ENCODE results near the gene NPAS3. TPM values are rescaled to one million over a fixed set of nuclear protein-coding genes. Genes with fewer than 3 reads are reported as not detected.

NPAS3 gene
- total RNA-seq, 4 donors from 2014 or later: 0.13 to 1.1 (median 0.47) TPM; not detected in 1

- intact Hi-C loops (cut with DNase I): no loop called here
- H3K27ac ChIP-seq: no peak overlapping the region
- no peak overlapping the region for H3K4me3 ChIP-seq
- TF ChIP-seq POLR2A (IDR thresholded peaks at IDR 0.05): no peak
- no peak for TF ChIP-seq CTCF (IDR thresholded peaks at IDR 0.05)
- no peaks in the 10 kb centered on the region for H3K27me3 ChIP-seq
- no peaks in the 10 kb centered on the region for H3K4me1 ChIP-seq
- 75 to 88% methylated on average over 3 of the region's 3 CpGs for WGBS, 2 donors
- H3K9me3 ChIP-seq: no peaks in the 10 kb centered on the region
- no peaks in the 10 kb centered on the region for H3K36me3 ChIP-seq
- DNase-seq: no peak
Observed at GRCh38 chr14:33736299-33736825, 797.7 kb downstream of the NPAS3 start.

- TF ChIP-seq POLR2A (IDR thresholded peaks at IDR 0.05): no peak
- H3K36me3 ChIP-seq: no peaks in the 10 kb centered on the region
- 73 to 95% methylated on average over 3 of the region's 3 CpGs for WGBS, 2 donors
- no peaks in the 10 kb centered on the region for H3K4me1 ChIP-seq
- no peak for DNase-seq
- no peaks in the 10 kb centered on the region for H3K9me3 ChIP-seq
- intact Hi-C loops (cut with DNase I): no loop called here
- no peaks in the 10 kb centered on the region for H3K27me3 ChIP-seq
- no peak overlapping the region for H3K4me3 ChIP-seq
- H3K27ac ChIP-seq: no peak overlapping the region
Observed at GRCh38 chr14:33736979-33737378, 798.3 kb downstream of the NPAS3 start.

GRCh38 chr14:33737446-33737845 lies 798.8 kb downstream of the NPAS3 start:
- Histone ChIP-seq H3K36me3 (no peaks in the 10 kb centered on the region), H3K9me3 (no peaks in the 10 kb centered on the region), H3K27me3 (no peaks in the 10 kb centered on the region), H3K4me1 (no peaks in the 10 kb centered on the region), H3K4me3 (no peak overlapping the region), H3K27ac (no peak overlapping the region)
- WGBS, 2 donors: 61 to 81% methylated on average over 2 of the region's 2 CpGs
- TF ChIP-seq POLR2A (IDR thresholded peaks at IDR 0.05) (no peak), CTCF (IDR thresholded peaks at IDR 0.05) (no peak)
- intact Hi-C loops (cut with DNase I): no loop called here
- DNase-seq: no peak

- DNase-seq: no peak
- intact Hi-C loops (cut with DNase I): no loop called here
- Histone ChIP-seq H3K4me3 (no peak overlapping the region), H3K4me1 (no peaks in the 10 kb centered on the region), H3K27ac (no peak overlapping the region), H3K27me3 (no peaks in the 10 kb centered on the region), H3K36me3 (no peaks in the 10 kb centered on the region), H3K9me3 (no peaks in the 10 kb centered on the region)
- WGBS, 2 donors: 86 to 97% methylated on average over 4 of the region's 4 CpGs
- TF ChIP-seq CTCF (IDR thresholded peaks at IDR 0.05): no peak
- TF ChIP-seq POLR2A (IDR thresholded peaks at IDR 0.05): no peak
Observed at GRCh38 chr14:33738029-33738428, 799.4 kb downstream of the NPAS3 start.

- intact Hi-C loops (cut with DNase I): no loop called here
- no peaks in the 10 kb centered on the region for H3K4me1 ChIP-seq
- no peak for TF ChIP-seq CTCF (IDR thresholded peaks at IDR 0.05)
- no peak for TF ChIP-seq POLR2A (IDR thresholded peaks at IDR 0.05)
- H3K27ac ChIP-seq: no peak overlapping the region
- H3K9me3 ChIP-seq: no peaks in the 10 kb centered on the region
- no peaks in the 10 kb centered on the region for H3K36me3 ChIP-seq
- H3K27me3 ChIP-seq: no peaks in the 10 kb centered on the region
- no peak for DNase-seq
- WGBS, 2 donors: 79 to 83% methylated on average over 3 of the region's 3 CpGs
- H3K4me3 ChIP-seq: no peak overlapping the region
Observed at GRCh38 chr14:33738491-33738890, 799.8 kb downstream of the NPAS3 start.

GRCh38 chr14:33740531-33740930 lies 801.9 kb downstream of the NPAS3 start:
- Histone ChIP-seq H3K9me3 (no peaks in the 10 kb centered on the region), H3K36me3 (no peaks in the 10 kb centered on the region), H3K27me3 (no peaks in the 10 kb centered on the region), H3K4me1 (no peaks in the 10 kb centered on the region), H3K27ac (no peak overlapping the region), H3K4me3 (no peak overlapping the region)
- DNase-seq: no peak
- WGBS, 2 donors: 79 to 87% methylated on average over 5 of the region's 5 CpGs
- TF ChIP-seq CTCF (IDR thresholded peaks at IDR 0.05): no peak
- no peak for TF ChIP-seq POLR2A (IDR thresholded peaks at IDR 0.05)
- intact Hi-C loops (cut with DNase I): no loop called here
